Large intestine (tissue), 3 donors: Measurements from ENCODE around the gene LYPD8. TPM values are rescaled to one million over a fixed set of nuclear protein-coding genes. Genes with fewer than 3 reads are reported as not detected.

Experiments
- DNase-seq, 2 donors: peaks; one replicate each; pipeline versions ENCODE4 v3.0.0 to v3.0.0-alpha.2; 2013
- H3K27ac ChIP-seq: one replicate; pipeline ENCODE4 v1.5.1; 2013; ENCODE audit warnings: low read length
- H3K27me3 ChIP-seq: 2 replicates; pipeline ENCODE4 v1.6.1; 2013; ENCODE audit warnings: low read length; ENCODE audit not compliant: control insufficient read depth, insufficient read depth
- H3K36me3 ChIP-seq: 2 replicates; pipeline ENCODE4 v1.6.1; 2013; ENCODE audit warnings: low read length; ENCODE audit not compliant: control insufficient read depth, insufficient read depth
- H3K4me1 ChIP-seq: one replicate; pipeline ENCODE4 v1.6.1; 2013; ENCODE audit warnings: low read length; ENCODE audit not compliant: control insufficient read depth, insufficient read depth
- H3K4me3 ChIP-seq: one replicate; pipeline ENCODE4 v1.5.1; 2013; ENCODE audit warnings: low read length
- H3K9me3 ChIP-seq: one replicate; pipeline ENCODE4 v1.6.1; 2013; ENCODE audit warnings: mild to moderate bottlenecking, low read depth, low read length, moderate library complexity; ENCODE audit not compliant: control insufficient read depth
- WGBS: methylation state at CpG from one replicate; pipeline ENCODE4 v1.1.5; 2013; ENCODE audit warnings: low lambda C conversion rate; ENCODE audit not compliant: insufficient coverage; 5-methylcytosine and 5-hydroxymethylcytosine counted together
- polyA plus RNA-seq: library from polyadenylated mRNA; unstranded; fragments of 120-200 nt; gene quantifications from one replicate; pipeline ENCODE4 v1.2.1, GENCODE V29; 2013

Gene LYPD8
- polyA plus RNA-seq, 1 donor = 2.1 TPM

DNA sequence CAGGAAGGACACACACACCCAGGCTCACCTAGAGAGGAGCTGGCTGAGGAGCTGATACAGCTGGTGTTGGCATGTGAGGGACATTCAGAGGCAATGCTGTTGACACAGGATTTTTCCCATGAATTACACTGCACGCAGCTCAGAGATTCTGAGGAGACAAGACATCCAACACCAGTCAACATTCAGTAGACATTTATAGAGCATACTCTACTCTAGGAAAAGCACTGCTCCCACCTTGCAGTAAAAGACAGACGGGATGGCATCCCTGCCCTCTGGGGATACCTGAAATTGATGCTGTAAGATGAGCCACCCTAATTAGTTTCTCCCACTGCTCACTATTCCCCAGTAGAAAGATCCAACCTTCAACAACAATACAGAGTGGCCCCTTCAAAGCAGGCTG lies 5.1 kb downstream of the LYPD8 start:
- Histone ChIP-seq H3K27ac (no peak overlapping the region), H3K9me3 (peaks cover 17% of the 10 kb centered on the region), H3K27me3 (no peaks in the 10 kb centered on the region), H3K4me3 (no peak overlapping the region), H3K4me1 (peaks cover 3% of the 10 kb centered on the region), H3K36me3 (no peaks in the 10 kb centered on the region)
- no CpG with 5 or more reads among the region's 2 CpGs for WGBS
- no peak for DNase-seq

DNA sequence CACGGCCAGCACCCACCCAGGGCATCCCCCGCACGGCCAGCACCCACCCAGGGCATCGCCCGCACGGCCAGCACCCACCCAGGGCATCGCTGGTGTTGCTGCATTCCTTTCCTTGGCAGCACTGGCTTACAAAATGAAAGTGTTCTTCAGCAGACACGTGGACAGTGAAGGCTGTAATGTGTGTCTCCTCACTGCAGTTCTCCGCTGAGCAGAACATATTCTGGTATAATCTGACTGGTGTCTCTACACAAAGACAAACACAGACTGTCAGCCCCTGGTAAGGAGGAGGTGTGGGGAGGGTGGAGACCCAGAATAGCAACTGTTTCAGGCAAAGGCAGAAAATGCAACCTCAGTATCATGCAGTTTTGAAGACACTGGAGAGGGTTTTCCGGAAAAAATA lies 7.3 kb downstream of the LYPD8 start:
- Histone ChIP-seq H3K9me3 (peaks cover 4% of the 10 kb centered on the region), H3K27ac (no peak overlapping the region), H3K4me3 (no peak overlapping the region), H3K27me3 (no peaks in the 10 kb centered on the region), H3K4me1 (no peaks in the 10 kb centered on the region), H3K36me3 (no peaks in the 10 kb centered on the region)
- no peak for DNase-seq
- WGBS = 100% methylated on average over 1 of the region's 10 CpGs

DNA sequence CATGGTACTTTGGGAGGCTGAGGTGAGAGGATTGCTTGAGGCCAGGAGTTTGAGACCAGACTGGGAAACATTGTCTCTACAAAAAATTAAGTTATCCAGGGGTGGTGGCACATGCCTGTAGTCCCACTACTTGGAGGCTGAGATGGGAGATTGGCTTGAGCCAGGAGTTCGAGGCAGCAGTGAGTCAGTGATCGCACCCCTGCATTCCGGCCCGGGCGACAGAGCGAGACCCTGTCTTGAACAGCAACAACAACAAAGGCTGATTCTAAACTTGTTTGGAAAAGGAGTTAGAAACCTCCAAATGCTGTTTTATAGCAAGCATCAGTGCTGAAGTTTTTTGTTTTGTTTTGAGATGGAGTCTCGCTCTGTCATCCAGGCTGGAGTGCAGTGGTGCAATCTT lies 14.7 kb downstream of the LYPD8 start:
- DNase-seq = no peak
- no peaks in the 10 kb centered on the region for H3K27me3 ChIP-seq
- H3K9me3 ChIP-seq = no peaks in the 10 kb centered on the region
- no peaks in the 10 kb centered on the region for H3K36me3 ChIP-seq
- no peak overlapping the region for H3K27ac ChIP-seq
- H3K4me1 ChIP-seq = no peaks in the 10 kb centered on the region
- no peak overlapping the region for H3K4me3 ChIP-seq
- WGBS = no CpG with 5 or more reads among the region's 7 CpGs

DNA sequence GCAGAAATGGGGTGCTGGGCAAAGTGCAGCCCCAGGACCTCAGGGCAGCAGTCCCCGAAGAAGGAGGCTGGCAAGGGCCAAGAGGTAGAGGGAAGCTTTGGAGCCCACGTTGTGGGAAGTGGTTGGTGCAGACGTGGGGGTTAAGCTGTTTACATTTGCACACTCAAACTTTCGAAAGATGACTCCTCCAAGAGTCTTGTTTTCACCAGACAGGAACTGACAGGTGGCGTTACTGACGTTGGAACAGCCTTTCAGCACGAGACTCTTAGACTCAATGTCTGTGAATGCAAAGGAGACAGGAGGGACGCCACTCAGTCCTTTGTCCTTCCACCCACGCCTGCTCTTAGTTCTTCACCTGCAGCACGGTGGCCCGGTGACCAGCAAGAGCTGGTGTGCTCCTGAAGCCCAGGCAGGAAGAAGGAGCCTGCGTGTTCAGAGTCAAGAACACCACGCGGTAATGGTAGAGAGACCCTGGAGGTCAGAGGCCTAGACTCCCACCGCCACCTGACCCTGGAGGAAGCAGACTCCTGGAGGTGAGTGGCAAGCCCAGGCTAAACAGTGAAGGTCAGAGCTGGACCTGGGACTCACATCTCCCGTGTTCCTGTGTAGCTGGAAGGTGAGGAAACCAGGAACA lies 15.9 kb downstream of the LYPD8 start:
- no peaks in the 10 kb centered on the region for H3K36me3 ChIP-seq

DNA sequence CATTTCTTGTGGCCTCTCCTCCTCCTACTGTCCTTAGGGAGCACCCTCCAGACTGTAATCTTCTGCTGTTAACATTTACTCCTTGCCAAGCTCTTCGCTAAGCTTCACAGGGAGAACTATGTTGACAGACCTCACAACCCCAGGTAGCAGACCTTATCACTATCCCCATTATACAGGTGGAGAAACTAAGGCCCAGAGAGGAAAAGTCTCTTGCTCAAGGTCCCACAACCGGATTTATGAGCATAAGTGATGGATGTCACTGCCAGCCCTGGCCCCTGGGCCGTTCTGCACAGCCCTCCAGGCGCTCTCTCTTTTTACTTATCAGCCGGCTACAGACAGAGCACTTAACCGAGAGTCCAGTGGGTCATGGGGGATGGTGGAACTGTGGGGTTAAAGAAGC lies 18.1 kb downstream of the LYPD8 start:
- no peak for DNase-seq
- no peak overlapping the region for H3K27ac ChIP-seq
- H3K27me3 ChIP-seq = no peaks in the 10 kb centered on the region
- no peaks in the 10 kb centered on the region for H3K4me1 ChIP-seq
- H3K36me3 ChIP-seq = no peaks in the 10 kb centered on the region
- H3K4me3 ChIP-seq = no peak overlapping the region
- WGBS = no CpG with 5 or more reads among the region's 6 CpGs
- no peaks in the 10 kb centered on the region for H3K9me3 ChIP-seq

More for the DNA sequence above, 15.9 kb downstream of the LYPD8 start:
- Histone ChIP-seq H3K4me3 (no peak overlapping the region), H3K27ac (no peak overlapping the region), H3K4me1 (no peaks in the 10 kb centered on the region), H3K9me3 (no peaks in the 10 kb centered on the region), H3K27me3 (no peaks in the 10 kb centered on the region)
- WGBS = no CpG with 5 or more reads among the region's 16 CpGs
- no peak for DNase-seq

DNA sequence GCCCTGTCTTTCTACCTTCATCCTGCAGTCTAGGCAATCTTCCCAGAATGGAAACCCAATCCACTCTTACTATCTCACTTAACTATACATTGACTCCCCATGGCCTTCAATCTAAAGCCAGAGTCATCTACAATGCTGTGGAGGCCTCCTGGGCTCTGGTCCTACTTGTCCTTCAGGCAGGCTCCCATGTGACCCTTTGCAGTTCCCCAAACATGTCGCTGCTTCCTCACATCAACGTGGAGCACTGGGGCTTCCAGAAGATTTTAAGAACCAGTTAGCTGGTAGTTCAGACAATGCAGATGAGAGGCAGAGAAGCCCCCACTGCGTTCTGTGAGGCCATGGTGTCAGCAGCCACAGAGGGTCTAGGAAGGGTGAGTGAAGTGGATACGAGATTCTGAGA lies 18.6 kb downstream of the LYPD8 start:
- H3K4me3 ChIP-seq = no peak overlapping the region
- WGBS = no CpG with 5 or more reads among the region's 4 CpGs
- no peaks in the 10 kb centered on the region for H3K36me3 ChIP-seq
- DNase-seq = no peak
- H3K4me1 ChIP-seq = no peaks in the 10 kb centered on the region
- no peaks in the 10 kb centered on the region for H3K27me3 ChIP-seq
- no peaks in the 10 kb centered on the region for H3K9me3 ChIP-seq
- H3K27ac ChIP-seq = no peak overlapping the region

DNA sequence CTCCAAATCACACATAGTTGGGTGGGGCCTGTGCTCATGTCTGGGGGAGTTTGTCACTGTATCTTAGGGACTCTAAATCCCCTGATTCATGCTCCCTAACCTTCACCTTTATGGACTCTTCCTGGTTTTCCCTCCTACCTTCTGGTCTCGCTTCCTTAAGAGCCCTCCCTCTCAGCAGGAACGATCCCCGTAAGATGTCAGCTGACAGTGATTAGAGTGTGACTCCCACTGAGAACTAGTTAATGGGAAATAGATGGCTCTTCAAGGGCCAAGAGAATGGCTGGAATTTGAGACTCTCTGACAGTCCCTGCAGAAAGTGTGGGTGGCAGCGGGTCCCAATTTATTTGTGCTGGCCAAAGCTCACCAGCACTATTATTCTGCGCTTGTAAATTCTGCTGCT lies 22.0 kb downstream of the LYPD8 start:
- no peaks in the 10 kb centered on the region for H3K4me1 ChIP-seq
- no peaks in the 10 kb centered on the region for H3K9me3 ChIP-seq
- WGBS = 100% methylated on average over 1 of the region's 5 CpGs
- no peaks in the 10 kb centered on the region for H3K36me3 ChIP-seq
- no peak overlapping the region for H3K4me3 ChIP-seq
- DNase-seq = no peak
- H3K27me3 ChIP-seq = no peaks in the 10 kb centered on the region
- H3K27ac ChIP-seq = no peak overlapping the region

DNA sequence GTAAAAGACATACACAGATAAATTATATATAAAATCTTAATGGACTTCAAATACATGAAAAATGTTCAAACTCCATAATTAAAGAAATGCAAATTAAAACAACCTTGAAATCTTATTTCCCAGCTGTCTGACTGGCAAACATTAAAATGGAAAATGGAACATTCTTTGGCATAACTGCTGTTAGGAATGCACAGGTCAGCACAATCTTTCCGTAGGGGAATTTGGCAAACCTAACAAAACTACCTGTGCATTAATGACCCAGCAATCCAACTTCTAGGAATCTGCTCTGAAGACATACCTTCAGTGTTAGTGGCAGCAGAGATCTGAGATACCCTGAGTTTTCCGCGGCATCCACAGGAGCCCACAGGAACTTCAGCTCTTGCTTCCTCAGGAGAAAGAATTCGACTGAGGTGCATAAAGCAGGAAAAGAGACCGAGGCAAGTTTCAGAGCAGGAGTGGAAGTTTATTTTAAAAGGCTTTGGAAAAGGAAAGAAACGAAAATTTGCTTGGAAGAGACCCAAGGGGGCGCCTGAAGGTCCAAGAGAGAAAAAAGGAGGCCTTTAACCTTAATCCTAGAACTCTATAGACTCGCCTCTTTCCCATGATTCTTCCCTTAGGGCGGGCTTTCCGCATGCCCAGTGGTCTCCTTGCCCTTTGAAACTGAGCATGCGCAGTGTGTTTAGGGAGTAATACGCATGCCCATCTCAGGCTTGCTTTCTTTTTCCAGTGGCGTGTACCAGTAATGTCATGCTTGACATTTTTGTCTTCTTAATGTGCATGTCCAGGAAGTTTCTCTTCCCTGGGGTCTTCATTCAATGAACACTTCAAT lies 24.8 kb downstream of the LYPD8 start:
- H3K36me3 ChIP-seq = no peaks in the 10 kb centered on the region
- 73% methylated on average over 4 of the region's 13 CpGs for WGBS
- H3K4me1 ChIP-seq = no peaks in the 10 kb centered on the region
- H3K4me3 ChIP-seq = no peak overlapping the region
- H3K27me3 ChIP-seq = no peaks in the 10 kb centered on the region
- no peak overlapping the region for H3K27ac ChIP-seq
- no peak for DNase-seq
- no peaks in the 10 kb centered on the region for H3K9me3 ChIP-seq

DNA sequence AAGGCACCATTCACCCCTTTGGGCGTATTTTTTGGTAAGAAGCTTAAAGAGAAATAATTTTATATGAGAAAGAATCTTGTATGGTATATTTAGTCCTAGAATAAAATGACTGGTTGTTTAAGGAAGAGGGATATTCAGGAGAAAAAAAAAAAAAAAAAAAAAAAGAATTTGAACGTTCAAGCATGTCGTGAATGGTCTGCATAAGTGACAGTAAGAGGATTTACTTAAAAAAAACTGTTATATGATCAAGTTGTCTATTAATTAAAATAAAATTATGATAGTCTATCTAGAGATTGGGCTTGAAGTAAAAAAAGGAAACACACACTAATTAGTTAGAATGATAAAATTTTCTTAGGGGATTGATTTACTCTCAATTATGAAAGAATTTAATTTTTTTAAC lies 41.3 kb downstream of the LYPD8 start:
- H3K9me3 ChIP-seq = peaks cover 4% of the 10 kb centered on the region
- no peak overlapping the region for H3K27ac ChIP-seq
- no peaks in the 10 kb centered on the region for H3K4me1 ChIP-seq
- no peaks in the 10 kb centered on the region for H3K36me3 ChIP-seq
- no peaks in the 10 kb centered on the region for H3K27me3 ChIP-seq
- no peak for DNase-seq
- no CpG with 5 or more reads among the region's 3 CpGs for WGBS
- H3K4me3 ChIP-seq = no peak overlapping the region

DNA sequence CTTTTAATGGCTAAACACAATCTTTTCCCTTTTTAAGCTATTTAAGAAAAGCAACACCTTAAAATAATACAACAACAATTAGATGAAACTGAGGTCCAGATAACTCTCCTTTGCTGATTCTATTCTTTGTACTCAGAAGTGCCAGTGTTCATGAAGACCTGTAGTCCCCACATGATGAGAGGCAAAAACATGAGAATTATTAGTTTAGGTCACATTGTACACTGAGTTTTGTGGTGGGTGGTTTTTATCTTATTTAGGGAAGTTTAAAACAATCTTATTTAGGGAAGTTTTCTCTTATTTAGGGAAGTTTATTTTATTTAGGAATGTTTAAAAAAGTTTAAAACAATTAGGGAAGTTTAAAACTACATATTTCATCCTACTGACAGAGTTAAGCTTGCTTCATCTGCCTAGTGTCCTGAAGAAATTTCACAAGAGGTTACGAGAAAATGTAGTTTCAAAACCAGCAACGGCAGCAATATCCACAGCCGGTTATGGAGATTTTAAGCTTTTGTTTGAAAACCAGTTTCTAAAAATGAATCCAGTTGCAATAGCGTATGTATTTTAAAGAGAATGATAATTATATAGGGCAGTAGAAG lies 45.2 kb downstream of the LYPD8 start:
- DNase-seq = no peak
- Histone ChIP-seq H3K36me3 (no peaks in the 10 kb centered on the region), H3K27ac (no peak overlapping the region), H3K4me1 (no peaks in the 10 kb centered on the region), H3K9me3 (peaks cover 10% of the 10 kb centered on the region), H3K27me3 (no peaks in the 10 kb centered on the region), H3K4me3 (no peak overlapping the region)
- WGBS = 100% methylated on average over 1 of the region's 4 CpGs
